HG03060 (cell line): ENCODE results near the gene TREML4.
"Not testable (repeated sequence)": the region's sequence is repeated elsewhere in the genome, so short reads cannot be mapped to it uniquely, and the experiment has no call there.

Source experiments
- ATAC-seq: cut with Tn5 transposase; IDR thresholded peaks from one replicate; pipeline ENCODE4 v1.9.1; 2021; ENCODE audit warnings: low read depth, moderate number of reproducible peaks; ENCODE audit not compliant: unreplicated experiment

TREML4 gene

GRCh38 chr6:41228096-41228495 is at the start of gene TREML4:
TSS of gene TREML4 (plus strand) at chr6:41228349. CDS start at chr6:41228428, 79 bp downstream.
- no peak for ATAC-seq

DNA sequence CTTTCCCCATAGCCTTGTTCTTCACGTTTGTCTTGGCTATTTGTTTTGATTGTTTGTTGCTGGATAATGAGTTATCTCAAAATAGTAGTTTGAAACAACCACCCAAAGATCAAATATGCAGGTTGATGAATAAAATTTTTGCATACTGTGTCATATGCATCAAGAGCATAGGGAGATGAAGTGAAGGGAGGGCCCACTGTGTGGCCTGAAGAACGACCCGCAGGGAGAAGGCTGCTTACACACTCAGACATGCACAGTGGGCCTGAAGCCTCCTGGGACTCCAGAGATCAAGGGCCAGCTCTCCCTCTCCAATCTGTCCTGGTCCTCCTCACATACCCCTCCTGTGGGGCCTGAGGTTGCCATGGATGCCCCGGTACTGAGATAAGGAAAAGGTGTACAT is 49.0 kb upstream of the TREML4 start:
- ATAC-seq: no peak

DNA sequence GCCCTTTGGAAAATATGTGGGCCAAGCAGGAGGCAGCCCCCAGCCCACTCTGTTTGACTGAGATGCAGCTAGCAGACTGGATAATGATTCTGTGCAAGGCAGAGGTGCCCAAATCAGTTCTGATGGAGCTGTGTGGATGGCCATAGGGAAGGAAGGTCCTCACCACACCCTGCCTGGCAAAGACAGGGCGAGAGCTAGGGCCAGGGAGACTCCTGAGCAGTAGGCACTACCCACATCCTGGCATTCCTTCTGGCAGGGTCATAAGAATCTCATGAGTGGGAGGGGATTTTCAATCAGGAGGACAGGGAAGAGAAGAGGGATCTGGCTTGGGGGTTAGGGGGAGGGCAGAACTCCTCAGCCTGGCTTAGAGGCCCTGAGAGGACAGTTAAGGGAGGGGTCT is 46.6 kb upstream of the TREML4 start:
- no peak for ATAC-seq

GRCh38 chr6:41182069-41183034 is 45.8 kb upstream of the TREML4 start:
- ATAC-seq: no peak

GRCh38 chr6:41184761-41185160 is 43.4 kb upstream of the TREML4 start:
- ATAC-seq: no peak

DNA sequence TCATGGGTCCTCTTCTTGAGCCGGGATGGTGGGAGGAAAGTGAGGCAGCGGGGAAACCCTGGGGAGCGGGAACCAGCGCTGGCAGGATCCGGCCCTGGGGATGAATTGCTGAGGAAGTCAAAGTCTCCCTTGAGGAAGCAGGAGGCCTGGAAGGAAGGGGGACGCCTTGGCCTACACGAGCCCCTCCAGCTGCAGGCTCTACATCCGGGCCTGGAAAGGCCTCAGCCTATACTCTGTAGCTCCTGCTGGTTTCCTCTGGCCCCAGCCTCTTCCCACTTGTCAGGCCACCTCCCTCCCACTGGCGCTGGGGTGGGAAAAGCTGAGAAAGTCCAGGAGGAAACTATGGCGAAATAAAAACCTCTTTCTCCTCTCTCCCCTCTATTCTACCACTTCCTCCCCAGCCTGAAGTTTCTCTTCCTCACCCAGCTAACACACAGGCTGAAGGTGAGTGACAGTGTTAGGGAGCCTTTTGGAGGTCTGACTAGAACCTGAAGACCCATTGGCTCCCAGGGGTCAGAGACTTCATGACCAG is 42.1 kb upstream of the TREML4 start:
- no peak for ATAC-seq

DNA sequence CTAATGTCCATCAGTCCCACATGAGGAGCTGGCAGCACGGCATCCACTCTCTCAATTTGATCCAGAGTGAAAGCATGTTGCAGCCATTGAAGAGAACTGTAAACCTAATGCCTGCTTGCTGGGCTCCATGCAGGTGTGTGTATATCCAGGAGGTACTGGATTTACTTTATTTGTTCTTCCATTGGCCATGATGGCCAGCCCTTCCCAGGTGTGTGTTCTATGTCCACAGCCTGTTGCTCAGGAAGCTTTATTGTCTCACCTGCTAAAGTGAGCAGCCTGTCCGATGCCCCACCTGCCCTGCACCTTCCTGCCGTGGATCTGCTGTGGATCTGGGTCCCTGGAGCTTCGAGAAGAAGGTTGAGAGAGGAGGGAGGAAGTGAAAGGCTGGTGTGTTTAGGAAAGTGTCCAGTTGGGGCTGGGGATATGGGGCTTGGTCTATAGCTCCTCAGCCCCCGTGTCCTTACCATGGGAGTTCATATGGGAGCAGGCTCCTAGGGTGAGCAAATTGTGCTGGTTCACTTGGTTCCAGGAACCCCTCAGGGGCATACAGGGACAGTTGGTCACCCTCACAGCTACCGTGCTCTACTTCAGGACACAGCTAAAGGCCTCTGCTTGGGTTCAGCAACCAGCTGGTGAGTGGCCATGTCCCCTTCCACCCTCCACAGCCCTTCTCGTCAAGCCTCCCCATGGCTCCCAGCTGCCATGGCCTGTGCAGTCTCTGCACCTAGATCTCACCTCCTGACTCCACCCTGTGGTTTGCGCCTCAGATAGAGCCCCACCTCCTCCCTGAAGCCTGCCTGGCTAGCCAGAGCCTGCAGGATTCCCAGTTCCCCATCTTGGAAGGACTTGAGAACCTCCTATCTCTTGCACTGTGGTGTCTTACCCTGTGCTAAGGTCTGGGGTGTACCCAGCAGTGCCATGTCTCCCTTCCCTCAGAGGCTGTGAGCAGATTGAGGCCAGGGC is 39.9 kb upstream of the TREML4 start:
- no peak for ATAC-seq

- ATAC-seq: not testable (repeated sequence)
These were observed 39.1 kb upstream of the TREML4 start for GRCh38 chr6:41189046-41189445.

DNA sequence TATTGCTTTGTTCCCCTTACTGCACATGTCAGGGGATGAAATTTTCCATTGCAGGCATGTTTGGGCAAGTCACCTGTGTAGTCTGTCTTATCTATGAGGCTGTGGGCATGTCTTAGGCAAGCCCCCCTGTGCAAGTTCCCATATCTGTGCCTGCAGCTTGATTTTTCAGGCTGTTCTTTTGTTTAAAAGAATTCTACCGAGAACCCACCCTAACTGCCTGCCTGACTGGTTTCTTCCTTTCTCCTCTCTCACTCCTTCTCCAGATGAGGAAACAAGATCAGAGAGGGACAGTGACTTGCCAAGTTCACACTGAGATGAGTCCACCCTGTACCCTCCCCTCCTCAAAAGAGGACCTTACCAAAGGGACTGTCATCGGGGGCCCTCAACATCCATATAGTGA is 38.2 kb upstream of the TREML4 start:
- no peak for ATAC-seq

GRCh38 chr6:41190791-41191190 is 37.4 kb upstream of the TREML4 start:
- no peak for ATAC-seq

DNA sequence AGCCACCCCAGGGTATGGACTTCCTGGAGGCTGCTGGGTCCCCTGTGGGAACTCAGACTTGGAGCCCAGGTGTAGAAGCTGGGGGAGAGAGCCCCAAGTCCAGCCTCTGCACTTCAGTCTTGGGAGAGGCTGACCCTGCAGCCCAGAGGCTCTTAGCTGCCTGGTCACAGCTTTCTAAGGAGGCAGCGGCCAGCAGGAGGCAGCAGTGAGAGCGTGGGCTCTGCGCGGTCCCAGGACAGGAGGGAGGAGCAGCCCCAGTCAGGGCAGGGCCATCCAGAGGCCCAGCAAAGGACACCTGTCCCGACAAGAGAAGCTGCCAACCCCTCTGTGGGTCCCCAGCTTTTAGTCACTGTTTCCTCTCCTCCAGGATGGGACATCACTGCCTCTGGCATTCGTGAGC is 36.6 kb upstream of the TREML4 start:
- ATAC-seq: no peak

DNA sequence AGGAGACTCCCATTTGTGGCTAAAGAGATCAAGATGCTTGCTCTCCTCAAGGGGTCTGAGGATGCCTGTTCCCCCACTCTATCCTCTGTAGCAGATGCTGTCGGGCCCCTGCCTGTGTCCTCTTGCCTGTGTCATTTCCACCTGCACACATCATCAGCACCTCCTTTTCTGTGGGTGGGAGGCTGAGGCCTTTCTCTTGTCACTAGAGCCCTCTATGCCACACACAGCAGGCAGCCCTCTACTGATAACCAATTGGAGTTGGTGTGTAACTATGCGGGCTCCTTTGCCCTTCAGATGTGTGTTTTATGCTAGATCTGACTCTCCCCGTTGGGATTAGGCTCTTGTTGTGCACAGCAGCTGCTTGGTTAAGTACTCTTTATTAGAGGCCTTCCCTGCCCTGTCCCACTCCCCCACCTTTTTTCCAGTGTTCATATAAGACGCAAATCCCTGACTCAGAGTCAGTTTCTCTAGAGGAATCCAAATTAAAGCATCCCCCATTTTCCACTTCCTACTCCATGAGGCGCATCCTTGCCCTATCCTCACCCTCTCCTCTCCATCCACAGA is 34.9 kb upstream of the TREML4 start:
- no peak for ATAC-seq

DNA sequence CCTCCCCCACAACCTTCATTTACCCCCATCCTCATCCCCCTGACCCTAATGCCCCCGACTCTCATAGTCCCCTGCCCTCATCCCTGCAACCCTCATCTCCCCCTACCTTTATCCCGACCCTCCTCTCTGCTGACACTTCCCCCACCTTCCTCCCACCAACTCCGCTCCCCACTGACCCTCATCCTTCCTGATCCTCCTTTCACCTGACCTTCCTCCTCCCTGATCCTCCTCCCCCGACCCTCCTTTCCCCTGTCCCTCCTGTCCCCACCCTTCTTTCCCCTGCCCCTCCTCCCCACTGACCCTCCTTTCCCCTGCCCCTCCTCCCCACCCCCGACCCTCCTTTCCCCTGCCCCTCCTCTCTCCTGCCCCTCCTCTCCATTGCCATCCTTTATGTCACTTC is 34.3 kb upstream of the TREML4 start:
- no peak for ATAC-seq

GRCh38 chr6:41194386-41194785 is 33.8 kb upstream of the TREML4 start:
- ATAC-seq: no peak

- no peak for ATAC-seq
These were observed 30.9 kb upstream of the TREML4 start for GRCh38 chr6:41197234-41197633.

- no peak for ATAC-seq
These were observed 28.4 kb upstream of the TREML4 start for GRCh38 chr6:41199552-41200246.

GRCh38 chr6:41200296-41200900 is 27.8 kb upstream of the TREML4 start:
- ATAC-seq: no peak

DNA sequence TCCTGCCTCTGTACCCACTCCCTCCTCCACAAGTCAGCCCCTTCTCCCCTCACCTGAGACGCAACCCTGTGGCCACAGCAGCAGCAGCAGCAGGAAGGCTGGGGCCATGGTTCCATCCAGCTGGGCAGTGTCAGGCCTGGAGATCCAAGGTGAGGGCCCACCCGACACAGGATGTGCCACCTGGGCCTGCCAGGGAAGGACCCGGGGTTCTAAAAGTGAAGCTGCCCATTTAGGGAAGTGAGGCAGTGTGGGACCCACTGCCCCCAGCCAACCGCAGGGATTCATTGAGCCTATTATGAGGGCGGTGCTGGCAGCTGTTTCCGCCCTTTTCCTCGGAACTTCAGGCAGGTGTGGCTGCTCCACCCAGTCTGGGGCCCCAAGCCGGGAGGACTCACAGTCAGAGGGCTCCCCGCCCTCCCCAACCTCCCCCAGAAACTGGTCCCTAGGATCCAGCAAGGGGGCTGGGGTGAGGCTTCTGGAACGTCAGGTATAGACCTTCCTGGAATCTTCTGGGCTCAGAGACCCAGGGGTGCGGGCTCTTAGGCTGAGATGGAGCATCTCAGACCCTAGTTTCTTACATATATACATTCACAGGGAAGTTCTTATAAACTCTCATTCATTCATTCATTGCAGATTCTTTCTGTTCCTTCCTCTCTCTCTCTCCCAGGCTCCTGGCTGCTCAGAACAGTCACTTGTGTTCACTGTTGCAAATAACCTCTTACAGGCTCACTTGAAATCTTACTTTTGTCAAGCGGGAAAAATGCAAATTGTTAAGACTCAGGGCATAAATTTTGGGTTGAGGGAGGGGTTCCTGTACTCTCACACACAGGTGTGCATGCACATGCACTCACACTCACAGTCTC is 27.0 kb upstream of the TREML4 start, which contains the start of gene TREML2:
Gene TREML2, minus strand, starts transcription at position 249 of the 863 bp plus-strand sequence. Its CDS starts 141 bp downstream, at position 108.
- no peak for ATAC-seq
